Mucosa of descending colon (tissue), 3 donors: ENCODE measurements around the gene PIF1. TPM values are rescaled to one million over a fixed set of nuclear protein-coding genes. Genes with fewer than 3 reads are reported as not detected.
A peak's percentile ranks its signal among the peaks of the same experiment; 100 is the strongest.

Experiments
- ATAC-seq: fragments of 200-7000 bp; cut with Tn5 transposase; one replicate; pipeline ENCODE4 v1.9.1; 2020; ENCODE audit warnings: mild to moderate bottlenecking, moderate library complexity
- DNase-seq, 3 donors: peaks; one replicate each; pipeline ENCODE4 v3.0.0-alpha.2; 2020
- H3K36me3 ChIP-seq: fragments of 200-600 bp; one replicate; pipeline ENCODE4 v1.8.0; 2021; ENCODE audit warnings: low read depth, mild to moderate bottlenecking
- H3K4me1 ChIP-seq: fragments of 200-600 bp; one replicate; pipeline ENCODE4 v1.8.0; 2021; ENCODE audit warnings: low read depth, mild to moderate bottlenecking
- H3K4me3 ChIP-seq: fragments of 200-600 bp; one replicate; pipeline ENCODE4 v1.8.0; 2021; ENCODE audit warnings: mild to moderate bottlenecking
- H3K9me3 ChIP-seq: fragments of 200-600 bp; one replicate; pipeline ENCODE4 v1.8.0; 2021; ENCODE audit warnings: mild to moderate bottlenecking
- intact Hi-C, 2 donors: fragments of 100-400 bp; cut with DNase I in 1 of 2; cut with micrococcal nuclease in 1 of 2; formaldehyde crosslinking; loops; one replicate each; pipeline versions ENCODE4 v1.11.0 to v1.11.1; 2022; cut with DNase I, micrococcal nuclease
- total RNA-seq, 3 donors: library from RNA; stranded (reverse); fragmentation: NEBNext Ultra II Directional in 2 of 3; extraction: Animal tissue kit (Norgen Biotek cat#: 25700) in 2 of 3; gene quantifications; one replicate each; pipeline versions ENCODE4 v1.2.1 to v1.2.4, GENCODE V29; 2021 to 2023
- TF ChIP-seq, protein P1 (sequence below): fragments of 200-600 bp; IDR thresholded peaks from one replicate; pipeline ENCODE4 v1.8.0; 2022; ENCODE audit warnings: antibody characterized with exemption, mild to moderate bottlenecking
- donor health status: DM: no; HTN: no; CAD: no; lungs with moderate emphysema.
- donor health status: DM: no; HTN: no; CAD: no.
- donor health status: DM: no; HTN: yes; CAD: no.

The PIF1 gene
- total RNA-seq, 3 donors from 2014 or later: 2.6 to 10.4 (median 5.0) TPM

DNA sequence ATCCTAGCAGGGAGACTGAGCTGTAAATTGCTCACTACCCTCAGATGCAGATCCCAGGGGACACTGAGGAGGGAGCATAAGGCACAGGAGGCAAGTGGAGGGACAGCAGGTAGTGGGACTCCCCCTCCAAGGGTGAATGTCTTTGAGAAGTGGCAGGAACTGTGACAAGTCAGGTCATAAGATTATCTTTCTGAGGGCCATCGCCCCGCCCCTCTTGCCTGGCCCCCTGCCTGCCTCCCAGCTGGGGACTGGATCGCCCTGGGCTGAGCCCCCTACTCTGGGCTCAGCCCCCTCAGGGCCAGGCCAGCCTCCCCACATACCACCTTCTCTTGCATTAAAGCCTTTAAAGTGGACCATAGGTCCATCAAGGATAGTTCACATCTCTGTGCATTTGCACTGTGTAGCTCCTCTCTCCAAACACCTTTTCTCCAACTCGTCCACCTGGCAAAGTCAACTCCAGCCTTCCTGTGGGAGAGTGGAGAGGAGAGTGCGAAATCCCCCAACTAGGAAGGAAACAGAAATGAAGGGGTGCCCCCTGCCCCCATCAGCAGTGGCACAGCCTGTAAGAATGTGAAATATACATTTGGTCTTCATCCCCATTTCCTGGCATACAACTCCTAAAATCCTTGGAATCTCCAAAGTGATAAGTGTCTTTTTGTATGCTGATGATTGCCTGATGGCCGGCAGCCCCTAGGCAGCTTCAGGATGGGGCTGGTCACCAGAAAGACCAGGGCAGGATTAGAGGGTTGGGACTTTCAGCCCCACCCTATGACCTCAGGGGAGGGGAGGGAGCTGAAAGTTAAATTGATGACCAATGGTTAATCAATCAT is 14.7 kb downstream of the PIF1 start:
- intact Hi-C loops: loop anchor here in 1 of 2 donors (5.0 kb wide), 1 partner anchor 78 kb away; no protein-coding TSS in a partner anchor
- DNase-seq: no peak
- Histone ChIP-seq H3K36me3 (no peaks in the 10 kb centered on the region), H3K9me3 (no peaks in the 10 kb centered on the region), H3K4me1 (no peaks in the 10 kb centered on the region), H3K4me3 (no peak overlapping the region)
- TF ChIP-seq, protein P1, sequence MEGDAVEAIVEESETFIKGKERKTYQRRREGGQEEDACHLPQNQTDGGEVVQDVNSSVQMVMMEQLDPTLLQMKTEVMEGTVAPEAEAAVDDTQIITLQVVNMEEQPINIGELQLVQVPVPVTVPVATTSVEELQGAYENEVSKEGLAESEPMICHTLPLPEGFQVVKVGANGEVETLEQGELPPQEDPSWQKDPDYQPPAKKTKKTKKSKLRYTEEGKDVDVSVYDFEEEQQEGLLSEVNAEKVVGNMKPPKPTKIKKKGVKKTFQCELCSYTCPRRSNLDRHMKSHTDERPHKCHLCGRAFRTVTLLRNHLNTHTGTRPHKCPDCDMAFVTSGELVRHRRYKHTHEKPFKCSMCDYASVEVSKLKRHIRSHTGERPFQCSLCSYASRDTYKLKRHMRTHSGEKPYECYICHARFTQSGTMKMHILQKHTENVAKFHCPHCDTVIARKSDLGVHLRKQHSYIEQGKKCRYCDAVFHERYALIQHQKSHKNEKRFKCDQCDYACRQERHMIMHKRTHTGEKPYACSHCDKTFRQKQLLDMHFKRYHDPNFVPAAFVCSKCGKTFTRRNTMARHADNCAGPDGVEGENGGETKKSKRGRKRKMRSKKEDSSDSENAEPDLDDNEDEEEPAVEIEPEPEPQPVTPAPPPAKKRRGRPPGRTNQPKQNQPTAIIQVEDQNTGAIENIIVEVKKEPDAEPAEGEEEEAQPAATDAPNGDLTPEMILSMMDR: no peak
- ATAC-seq: no peak

DNA sequence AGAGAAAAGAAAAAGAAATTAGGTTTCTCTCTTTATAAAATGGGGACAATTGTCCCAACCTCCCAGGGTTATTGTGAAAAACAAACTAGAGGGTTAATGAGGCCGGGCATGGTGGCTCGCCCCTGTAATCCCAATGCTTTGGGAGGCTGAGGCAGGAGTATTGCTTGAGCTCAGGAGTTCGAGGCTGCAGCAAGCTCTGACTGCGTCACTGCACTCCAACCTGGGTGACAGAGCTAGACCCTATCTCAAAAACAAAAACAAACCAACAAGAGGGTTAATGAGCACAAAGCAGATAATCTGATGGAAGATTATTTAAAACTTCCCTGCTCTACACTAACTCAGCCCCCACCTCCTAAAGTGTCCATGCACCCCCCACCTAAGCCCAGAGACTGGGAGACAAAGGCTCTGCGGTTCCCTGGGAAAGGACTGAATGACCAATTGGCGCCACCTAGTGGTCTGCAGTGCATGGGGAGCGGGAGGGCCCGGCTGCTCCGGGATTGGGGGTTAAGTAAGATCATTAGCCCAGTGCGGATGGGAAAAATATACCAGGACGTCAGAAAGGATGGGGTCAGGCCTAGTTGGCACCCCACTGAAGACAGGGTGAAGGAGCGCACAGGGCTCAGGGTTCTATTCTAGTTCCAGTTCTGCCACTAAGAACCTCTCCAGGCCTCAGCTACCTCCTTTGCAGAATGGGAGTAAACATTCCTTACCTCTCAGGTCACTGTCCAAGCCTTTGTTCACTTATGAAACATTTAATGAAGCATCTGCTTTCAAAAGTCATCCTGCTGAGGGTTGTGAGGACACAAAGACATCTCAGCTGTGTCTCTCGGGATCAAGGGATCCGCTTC is 15.6 kb downstream of the PIF1 start:
- DNase-seq: peak; percentile 65 to 90 (median 79)
- intact Hi-C loops: loop anchor here in 1 of 2 donors (5.0 kb wide), 1 partner anchor 78 kb away; no protein-coding TSS in a partner anchor
- no peaks in the 10 kb centered on the region for H3K4me1 ChIP-seq
- H3K9me3 ChIP-seq: no peaks in the 10 kb centered on the region
- ATAC-seq: peak; percentile 85
- no peak overlapping the region for H3K4me3 ChIP-seq
- no peaks in the 10 kb centered on the region for H3K36me3 ChIP-seq
- TF ChIP-seq, protein P1: peak; percentile 74

DNA sequence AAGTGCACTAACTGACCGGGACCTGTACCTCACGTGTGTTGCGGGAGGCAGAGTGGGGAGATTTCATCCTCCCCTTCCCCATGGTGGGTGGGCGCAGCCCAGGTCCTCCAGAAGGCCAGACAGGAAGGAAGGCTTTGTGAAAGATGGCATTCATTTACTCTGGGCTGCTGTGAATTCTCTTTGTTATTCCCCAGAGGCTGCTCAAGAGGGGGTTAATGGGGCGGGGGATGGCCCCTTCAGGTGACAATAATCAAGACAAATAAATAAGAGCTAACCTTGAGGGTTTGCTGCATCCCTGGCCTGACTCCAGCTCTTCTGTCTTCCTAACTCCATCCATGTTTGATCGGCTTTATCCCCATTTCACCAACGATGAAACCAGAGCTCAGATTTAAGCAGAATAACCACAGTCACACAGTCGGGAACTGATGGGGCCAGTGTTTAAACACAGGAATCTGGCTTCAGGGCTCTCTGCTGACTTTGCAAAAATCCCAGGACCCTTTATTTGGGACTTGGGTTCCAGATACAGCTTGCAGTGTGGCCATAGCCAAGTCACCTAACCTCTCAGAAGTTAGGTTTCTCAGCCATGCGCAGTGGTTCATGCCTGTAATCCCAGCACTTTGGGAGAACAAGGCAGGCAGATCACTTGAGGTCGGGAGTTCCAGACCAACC is 16.5 kb downstream of the PIF1 start:
- Histone ChIP-seq H3K4me1 (no peaks in the 10 kb centered on the region), H3K4me3 (no peak overlapping the region), H3K36me3 (no peaks in the 10 kb centered on the region), H3K9me3 (no peaks in the 10 kb centered on the region)
- TF ChIP-seq, protein P1: no peak
- intact Hi-C loops: no loop called here
- no peak for DNase-seq
- no peak for ATAC-seq

DNA sequence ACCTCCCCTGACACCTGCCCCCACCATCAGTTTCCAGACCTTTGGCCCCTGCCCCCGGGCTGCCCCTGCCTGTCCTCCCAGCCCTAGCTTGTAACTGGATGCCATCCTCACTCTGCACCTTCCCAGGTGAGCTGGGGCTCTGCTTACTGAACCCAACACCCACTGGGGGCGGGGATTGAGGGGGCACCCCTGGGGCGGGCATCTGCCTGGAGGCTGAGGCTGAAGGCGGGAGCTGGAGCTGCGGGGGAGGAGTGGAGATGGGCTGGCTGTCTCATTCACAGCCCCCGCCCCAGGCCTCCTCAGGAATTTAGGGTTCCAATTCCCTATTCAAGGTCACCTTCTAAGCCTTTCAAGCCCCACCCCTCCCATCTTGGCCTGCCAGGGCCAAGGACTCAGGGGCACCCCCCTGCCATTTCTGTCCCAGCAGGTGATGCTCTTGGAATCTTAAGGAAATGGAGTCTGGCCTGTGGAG is 17.7 kb downstream of the PIF1 start:
- TF ChIP-seq, protein P1: no peak
- Histone ChIP-seq H3K9me3 (no peaks in the 10 kb centered on the region), H3K36me3 (no peaks in the 10 kb centered on the region), H3K4me3 (no peak overlapping the region), H3K4me1 (no peaks in the 10 kb centered on the region)
- DNase-seq: no peak
- no peak for ATAC-seq
- intact Hi-C loops: no loop called here

DNA sequence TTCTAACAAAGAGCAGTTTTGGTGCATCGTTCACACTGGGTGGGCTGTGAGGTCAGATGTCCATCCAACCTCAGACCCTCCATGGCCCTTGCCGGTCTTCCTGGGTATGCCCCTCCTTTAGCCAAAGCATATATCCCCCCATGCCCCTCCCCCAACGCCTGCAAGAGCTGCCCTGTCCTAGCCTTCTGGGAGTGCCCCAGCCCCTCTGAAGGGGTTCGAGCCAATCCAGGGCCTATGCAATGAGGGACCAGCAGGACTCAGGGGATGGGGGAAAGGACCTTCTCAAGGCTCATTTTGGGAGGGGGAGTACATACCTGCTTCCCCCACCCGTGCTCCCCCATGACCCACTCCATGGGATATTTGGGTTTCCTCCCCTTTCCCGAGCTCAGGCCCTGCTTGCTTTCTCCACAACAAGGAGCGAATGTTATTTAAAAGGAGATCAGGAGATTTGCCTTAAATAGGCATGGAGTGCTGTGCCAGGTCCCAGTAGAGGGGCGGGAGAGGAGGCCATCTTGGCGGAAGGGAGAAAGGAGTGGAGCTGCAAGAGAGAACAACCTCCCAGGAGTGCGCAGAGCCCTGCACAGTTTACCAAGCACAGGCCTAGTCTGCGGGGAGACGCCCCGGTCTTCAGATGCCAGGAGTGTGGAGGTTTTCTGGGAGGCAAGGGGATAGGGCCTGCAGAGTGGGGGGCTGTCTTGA is 18.2 kb downstream of the PIF1 start:
- ATAC-seq (peak; percentile 22), DNase-seq (no peak)
- TF ChIP-seq, protein P1: no peak
- Histone ChIP-seq H3K4me3 (no peak overlapping the region), H3K36me3 (no peaks in the 10 kb centered on the region), H3K9me3 (no peaks in the 10 kb centered on the region), H3K4me1 (no peaks in the 10 kb centered on the region)
- intact Hi-C loops: no loop called here
